K562 (cell line): ENCODE measurements around the gene CLDND1. TPM values are rescaled to one million over a fixed set of nuclear protein-coding genes. Genes with fewer than 3 reads are reported as not detected.

Experiments used
- DPF2 ChIP-seq: fragments of 450-650 bp; IDR thresholded peaks from 2 replicates; pipeline ENCODE4 v1.6.1; 2016
- EP400 ChIP-seq: fragments of 450-650 bp; IDR thresholded peaks from 2 replicates; pipeline ENCODE4 v1.6.1; 2017; ENCODE audit warnings: antibody characterized with exemption, mild to moderate bottlenecking, moderate library complexity
- NRF1 ChIP-seq, 2 experiments: fragments of 450-650 bp; IDR thresholded peaks in 1 of 2; conservative IDR thresholded peaks in 1 of 2; 2 replicates each; pipeline ENCODE4 v1.6.1; 2014; ENCODE audit warnings: mild to moderate bottlenecking in 2 of 2
- SMARCA4 ChIP-seq: fragments of 450-650 bp; IDR thresholded peaks from 2 replicates; pipeline ENCODE4 v1.6.1; 2016
- SMARCE1 ChIP-seq: fragments of 450-650 bp; IDR thresholded peaks from 2 replicates; pipeline ENCODE4 v1.7.1; 2016; ENCODE audit warnings: mild to moderate bottlenecking
- SRSF9 ChIP-seq: fragments of 200-400 bp; formaldehyde crosslinking; IDR thresholded peaks from 2 replicates; pipeline ENCODE4 v1.6.1; 2017; ENCODE audit warnings: low read depth, low read length, borderline replicate concordance
- ZNF354B ChIP-seq: fragments of 250-450 bp; sonication (Bioruptor Pico); IDR thresholded peaks from 2 replicates; pipeline ENCODE4 v1.4.0; 2020
- ZNF780A ChIP-seq: fragments of 250-450 bp; sonication (Bioruptor Pico); IDR thresholded peaks from 2 replicates; pipeline ENCODE4 v1.5.0; 2021; ENCODE audit warnings: mild to moderate bottlenecking
- polyA plus RNA-seq, 8 experiments: library from polyadenylated mRNA; depleted of rRNA in 4 of 8; stranded (reverse) in 5 of 8; unstranded in 3 of 8; fragments of >200 nt; fragmentation: Nextera tagmentation in 2 of 8; fragmentation: Illumina TruSeq in 1 of 8; extraction: Ambion mirVana in 2 of 8; extraction: Trizol in 1 of 8; gene quantifications; 2 replicates each; pipeline versions ENCODE4 v1.2.1 to v1.2.3, GENCODE V29; 2011 to 2014; ENCODE audit warnings: inconsistent platforms in 1 of 8, missing spikeins in 1 of 8
- total RNA-seq, 7 experiments: library from RNA; depleted of rRNA in 6 of 7; stranded (reverse); fragments of >200 nt in 6 of 7; fragmentation: Illumina TruSeq in 2 of 7; extraction: Trizol in 2 of 7; gene quantifications; 2 replicates each; pipeline versions ENCODE4 v1.2.1 to v1.2.3, GENCODE V29; 2011 to 2021; ENCODE audit warnings: low replicate concordance in 1 of 7
- TF ChIP-seq, protein P1 (sequence below): sonication (generic); formaldehyde crosslinking; IDR thresholded peaks from 2 replicates; pipeline ENCODE4 v1.8.0; 2022; ENCODE audit warnings: mild to moderate bottlenecking, missing genetic modification reagents
- TF ChIP-seq, protein P2 (sequence below): sonication (generic); formaldehyde crosslinking; IDR thresholded peaks from 2 replicates; pipeline ENCODE4 v1.8.0; 2022; ENCODE audit warnings: mild to moderate bottlenecking, missing genetic modification reagents, borderline replicate concordance

The CLDND1 gene
- total and polyA plus RNA-seq, 9 of the 15 experiments (the other 6 are each of a cell fraction or from before 2014, with no cell fraction given), result 29.2 to 141 (median 60.7) TPM

DNA sequence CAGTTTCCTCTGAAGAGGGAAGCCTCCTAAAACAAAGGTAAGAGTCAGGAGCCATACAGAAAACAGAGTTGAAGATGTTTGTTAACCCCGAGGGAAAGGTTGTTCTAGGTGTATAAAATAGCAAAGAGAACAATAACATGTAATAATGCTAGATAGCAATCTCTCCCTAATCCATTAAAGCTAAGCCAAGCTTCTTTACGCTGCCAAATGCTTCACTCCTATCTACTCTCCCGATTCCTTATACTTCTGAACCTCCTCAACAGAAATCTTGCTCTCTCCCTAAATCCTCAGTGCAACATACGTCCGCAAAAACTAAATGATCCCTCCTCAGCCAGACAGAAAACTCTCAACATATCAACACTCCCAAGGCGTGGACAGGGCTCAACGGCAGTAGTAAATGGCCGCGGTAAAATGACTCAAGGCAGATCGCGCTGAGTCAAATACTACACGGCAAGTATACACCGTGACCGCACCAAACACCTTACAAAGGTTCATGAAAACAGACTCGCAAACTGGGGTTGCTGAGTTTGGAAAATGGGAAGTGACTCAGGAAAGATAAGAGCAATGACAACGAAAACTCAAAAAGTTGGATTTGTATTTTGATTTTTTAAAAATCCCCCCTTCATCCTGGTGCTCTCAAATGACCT, 682 bp downstream of the CLDND1 start (continued):
- TF ChIP-seq SMARCE1, result 0 out of 2 replicates have a peak, but pooled peaks have one; percentile 51
- TF ChIP-seq, protein P1, sequence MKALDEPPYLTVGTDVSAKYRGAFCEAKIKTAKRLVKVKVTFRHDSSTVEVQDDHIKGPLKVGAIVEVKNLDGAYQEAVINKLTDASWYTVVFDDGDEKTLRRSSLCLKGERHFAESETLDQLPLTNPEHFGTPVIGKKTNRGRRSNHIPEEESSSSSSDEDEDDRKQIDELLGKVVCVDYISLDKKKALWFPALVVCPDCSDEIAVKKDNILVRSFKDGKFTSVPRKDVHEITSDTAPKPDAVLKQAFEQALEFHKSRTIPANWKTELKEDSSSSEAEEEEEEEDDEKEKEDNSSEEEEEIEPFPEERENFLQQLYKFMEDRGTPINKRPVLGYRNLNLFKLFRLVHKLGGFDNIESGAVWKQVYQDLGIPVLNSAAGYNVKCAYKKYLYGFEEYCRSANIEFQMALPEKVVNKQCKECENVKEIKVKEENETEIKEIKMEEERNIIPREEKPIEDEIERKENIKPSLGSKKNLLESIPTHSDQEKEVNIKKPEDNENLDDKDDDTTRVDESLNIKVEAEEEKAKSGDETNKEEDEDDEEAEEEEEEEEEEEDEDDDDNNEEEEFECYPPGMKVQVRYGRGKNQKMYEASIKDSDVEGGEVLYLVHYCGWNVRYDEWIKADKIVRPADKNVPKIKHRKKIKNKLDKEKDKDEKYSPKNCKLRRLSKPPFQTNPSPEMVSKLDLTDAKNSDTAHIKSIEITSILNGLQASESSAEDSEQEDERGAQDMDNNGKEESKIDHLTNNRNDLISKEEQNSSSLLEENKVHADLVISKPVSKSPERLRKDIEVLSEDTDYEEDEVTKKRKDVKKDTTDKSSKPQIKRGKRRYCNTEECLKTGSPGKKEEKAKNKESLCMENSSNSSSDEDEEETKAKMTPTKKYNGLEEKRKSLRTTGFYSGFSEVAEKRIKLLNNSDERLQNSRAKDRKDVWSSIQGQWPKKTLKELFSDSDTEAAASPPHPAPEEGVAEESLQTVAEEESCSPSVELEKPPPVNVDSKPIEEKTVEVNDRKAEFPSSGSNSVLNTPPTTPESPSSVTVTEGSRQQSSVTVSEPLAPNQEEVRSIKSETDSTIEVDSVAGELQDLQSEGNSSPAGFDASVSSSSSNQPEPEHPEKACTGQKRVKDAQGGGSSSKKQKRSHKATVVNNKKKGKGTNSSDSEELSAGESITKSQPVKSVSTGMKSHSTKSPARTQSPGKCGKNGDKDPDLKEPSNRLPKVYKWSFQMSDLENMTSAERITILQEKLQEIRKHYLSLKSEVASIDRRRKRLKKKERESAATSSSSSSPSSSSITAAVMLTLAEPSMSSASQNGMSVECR (CRISPR knock-in tag), result peak; percentile 70; the same call in 1 of the 2 replicates
- TF ChIP-seq ZNF354B (CRISPR knock-in tag), result no peak
- no peak for TF ChIP-seq ZNF780A (CRISPR knock-in tag)
- TF ChIP-seq SRSF9, result no peak
- no peak for TF ChIP-seq NRF1 (conservative IDR thresholded peaks at IDR 0.05 in 1 of 2, IDR thresholded peaks at IDR 0.05 in 1 of 2)
- TF ChIP-seq EP400, result peak; percentile 35; the same call in 1 of the 2 replicates
- peak; percentile 61; the same call in 1 of the 2 replicates for TF ChIP-seq SMARCA4
- TF ChIP-seq DPF2, result peak; percentile 52
- TF ChIP-seq, protein P2, sequence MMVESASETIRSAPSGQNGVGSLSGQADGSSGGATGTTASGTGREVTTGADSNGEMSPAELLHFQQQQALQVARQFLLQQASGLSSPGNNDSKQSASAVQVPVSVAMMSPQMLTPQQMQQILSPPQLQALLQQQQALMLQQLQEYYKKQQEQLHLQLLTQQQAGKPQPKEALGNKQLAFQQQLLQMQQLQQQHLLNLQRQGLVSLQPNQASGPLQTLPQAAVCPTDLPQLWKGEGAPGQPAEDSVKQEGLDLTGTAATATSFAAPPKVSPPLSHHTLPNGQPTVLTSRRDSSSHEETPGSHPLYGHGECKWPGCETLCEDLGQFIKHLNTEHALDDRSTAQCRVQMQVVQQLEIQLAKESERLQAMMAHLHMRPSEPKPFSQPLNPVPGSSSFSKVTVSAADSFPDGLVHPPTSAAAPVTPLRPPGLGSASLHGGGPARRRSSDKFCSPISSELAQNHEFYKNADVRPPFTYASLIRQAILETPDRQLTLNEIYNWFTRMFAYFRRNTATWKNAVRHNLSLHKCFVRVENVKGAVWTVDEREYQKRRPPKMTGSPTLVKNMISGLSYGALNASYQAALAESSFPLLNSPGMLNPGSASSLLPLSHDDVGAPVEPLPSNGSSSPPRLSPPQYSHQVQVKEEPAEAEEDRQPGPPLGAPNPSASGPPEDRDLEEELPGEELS, result no peak
